Esophagus squamous epithelium (tissue), 4 donors: ENCODE results near the gene RBBP4.

ENCODE experiments used
- CTCF ChIP-seq, 6 experiments: fragments of 450-650 bp in 4 of 6; fragments of 200-600 bp in 2 of 6; sonication (generic) in 2 of 6; IDR thresholded peaks; one replicate each; pipeline ENCODE4 v1.5.1; 2016 to 2019; ENCODE audit warnings: antibody characterized with exemption in 6 of 6, mild to moderate bottlenecking in 4 of 6, moderate library complexity in 4 of 6
- POLR2A ChIP-seq, 4 donors: fragments of 450-650 bp; IDR thresholded peaks; one replicate each; pipeline ENCODE4 v1.6.1; 2017; ENCODE audit warnings: antibody characterized with exemption in 4 of 4, mild to moderate bottlenecking in 4 of 4, moderate library complexity in 3 of 4

- TF ChIP-seq CTCF (IDR thresholded peaks at IDR 0.05) (no peak), POLR2A (IDR thresholded peaks at IDR 0.05) (no peak)
These were observed 52.7 kb downstream of the RBBP4 start for GRCh38 chr1:32703479-32704291.
